ENCODE data around the gene TMEM63A.

- TF ChIP-seq CTCF (IDR thresholded peaks at IDR 0.05; ENCODE audit: borderline replicate concordance, extremely low read depth, low read length, poor library complexity, severe bottlenecking) (no peak), EZH2 (IDR thresholded peaks at IDR 0.05; ENCODE audit: borderline replicate concordance, low read depth, low read length, severe bottlenecking) (no peak)
Measured at GRCh38 chr1:225862581-225862950, 19.6 kb downstream of the TMEM63A start.

All from DND-41 (cell line).